BJ (cell line): Measurements from ENCODE around the gene FAM124A. TPM values are rescaled to one million over a fixed set of nuclear protein-coding genes. Genes with fewer than 3 reads are reported as not detected.

Experiments
- CTCF ChIA-PET: fragments of 350-600 bp; formaldehyde crosslinking; extraction: SDS; loops from one replicate; lab custom pipeline; 2021; ENCODE audit warnings: antibody characterized with exemption, inconsistent platforms; lab: Yijun Ruan, JAX
- POLR2A ChIA-PET: fragments of 300-600 bp; sonication (Branson Sonifier 250); formaldehyde crosslinking; extraction: SDS; loops from one replicate; lab custom pipeline; 2021; ENCODE audit warnings: antibody characterized with exemption; lab: Charles Lee
- DNase-seq: peaks from one replicate; pipeline ENCODE4 v3.0.0-alpha.2; 2011; ENCODE audit warnings: low read depth
- H3K27me3 ChIP-seq: 2 replicates; pipeline ENCODE4 v1.6.0; 2011; ENCODE audit warnings: low read length; ENCODE audit not compliant: control insufficient read depth, insufficient read depth
- H3K36me3 ChIP-seq: 2 replicates; pipeline ENCODE4 v1.5.1; 2011; ENCODE audit warnings: low read length; ENCODE audit not compliant: control insufficient read depth, insufficient read depth
- H3K4me3 ChIP-seq: 2 replicates; pipeline ENCODE4 v1.5.1; 2011; ENCODE audit warnings: low read depth, mild to moderate bottlenecking, control low read depth, low read length
- CTCF ChIP-seq: IDR thresholded peaks from 2 replicates; pipeline ENCODE4 v1.5.1; 2011; ENCODE audit warnings: low read depth, mild to moderate bottlenecking, control low read depth, inconsistent platforms, low read length, moderate library complexity; ENCODE audit not compliant: insufficient read depth
- polyA plus RNA-seq: library from polyadenylated mRNA; depleted of rRNA; stranded (reverse); fragments of >200 nt; gene quantifications from 2 replicates; pipeline ENCODE4 v1.2.3, GENCODE V29; 2011

FAM124A gene
- polyA plus RNA-seq, 1 experiment, result 0.02 TPM

- Histone ChIP-seq H3K27me3 (no peaks in the 10 kb centered on the region; the same call in none of the 2 replicates), H3K4me3 (no peak overlapping the region), H3K36me3 (no peaks in the 10 kb centered on the region)
- no peak for DNase-seq
- POLR2A ChIA-PET, result no interaction called here
- TF ChIP-seq CTCF, result no peak
- CTCF ChIA-PET, result no interaction called here
Measured at GRCh38 chr13:51327961-51328360, 105.8 kb downstream of the FAM124A start.

DNA sequence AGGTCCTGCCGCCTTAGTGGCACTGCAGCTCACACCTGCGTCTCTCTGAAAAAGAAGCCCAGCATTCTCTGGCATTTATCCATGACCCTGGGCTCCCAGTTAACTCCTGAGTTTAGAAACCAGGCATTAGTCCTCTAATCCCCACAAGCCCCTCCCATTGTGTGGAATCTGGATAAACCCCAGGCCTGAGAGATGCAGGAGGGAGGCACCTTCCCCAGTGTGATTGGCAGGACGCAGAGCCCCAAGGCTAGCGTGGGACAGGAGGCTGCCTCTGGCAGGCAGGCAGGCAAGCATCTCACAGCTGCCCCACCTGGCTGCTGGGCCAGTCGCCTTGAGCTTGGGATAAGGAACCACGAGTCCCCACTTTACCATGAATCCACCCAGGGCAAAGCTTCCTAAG, 106.3 kb downstream of the FAM124A start:
- TF ChIP-seq CTCF, result no peak
- H3K36me3 ChIP-seq, result no peaks in the 10 kb centered on the region
- ChIA-PET POLR2A (no interaction called here), CTCF (no interaction called here)
- no peaks in the 10 kb centered on the region; the same call in none of the 2 replicates for H3K27me3 ChIP-seq
- no peak overlapping the region for H3K4me3 ChIP-seq
- DNase-seq, result no peak

DNA sequence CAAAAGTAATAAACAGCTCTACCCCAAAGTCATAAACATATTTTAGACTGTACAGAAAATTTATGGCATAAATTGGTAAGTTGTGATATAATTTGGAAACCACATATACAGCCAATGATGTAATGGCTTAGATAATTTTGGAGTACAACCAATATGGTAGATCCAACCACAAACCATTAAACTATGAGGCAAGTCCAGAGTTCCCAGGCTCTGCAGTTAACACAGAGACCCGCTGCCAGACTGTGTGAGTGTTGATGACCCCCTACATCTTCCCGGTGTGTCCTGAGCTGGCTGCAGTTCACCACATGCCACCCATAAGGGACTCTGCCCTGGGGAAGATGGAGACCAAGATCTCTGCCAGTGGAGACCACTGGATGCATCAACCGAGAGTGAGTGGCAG, 107.4 kb downstream of the FAM124A start:
- CTCF ChIA-PET, result interaction anchor here (1.0 kb wide), 1 partner anchor 43 kb away, joined by 3 read pairs; no protein-coding TSS in a partner anchor

DNA sequence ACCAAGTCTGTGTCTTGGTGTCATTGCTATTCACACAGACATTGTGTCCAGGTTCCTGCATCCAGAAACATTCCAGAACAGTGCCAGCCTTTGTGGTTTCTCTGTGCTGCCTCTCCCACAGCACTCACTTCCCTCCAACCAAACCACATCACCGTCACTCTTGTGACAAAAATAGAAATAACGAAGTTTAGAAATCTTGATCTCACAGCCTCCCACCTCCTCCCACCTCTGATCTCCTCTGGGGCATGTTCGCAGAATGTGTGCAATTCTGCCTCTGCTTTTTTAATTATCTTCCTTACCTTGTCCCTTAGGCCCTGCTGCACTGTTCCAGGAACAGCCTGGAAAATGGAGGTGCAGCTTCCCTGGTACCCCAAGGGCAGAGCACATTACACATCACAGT, 108.6 kb downstream of the FAM124A start:
- H3K36me3 ChIP-seq, result no peaks in the 10 kb centered on the region
- CTCF ChIA-PET, result interaction anchor here (0.8 to 1.1 kb wide), 2 partner anchors 12 to 43 kb away, joined by 3 read pairs; no protein-coding TSS in a partner anchor
- no peak overlapping the region for H3K4me3 ChIP-seq
- no peak for TF ChIP-seq CTCF
- no peak for DNase-seq
- POLR2A ChIA-PET, result no interaction called here
- H3K27me3 ChIP-seq, result no peaks in the 10 kb centered on the region; the same call in 1 of the 2 replicates

More for the DNA sequence above, 107.4 kb downstream of the FAM124A start:
- no peak overlapping the region for H3K4me3 ChIP-seq
- H3K36me3 ChIP-seq, result no peaks in the 10 kb centered on the region
- TF ChIP-seq CTCF, result no peak
- POLR2A ChIA-PET, result no interaction called here
- H3K27me3 ChIP-seq, result no peaks in the 10 kb centered on the region; the same call in 1 of the 2 replicates
- DNase-seq, result no peak

- Histone ChIP-seq H3K27me3 (no peaks in the 10 kb centered on the region; the same call in 1 of the 2 replicates), H3K4me3 (no peak overlapping the region), H3K36me3 (no peaks in the 10 kb centered on the region)
- no peak for DNase-seq
- no peak for TF ChIP-seq CTCF
- POLR2A ChIA-PET, result no interaction called here
- CTCF ChIA-PET, result interaction anchor here (1.1 to 1.2 kb wide), 2 partner anchors 12 to 28 kb away, joined by 3 to 4 read pairs; no protein-coding TSS in a partner anchor
Measured at GRCh38 chr13:51331354-51331861, 109.2 kb downstream of the FAM124A start.
